Retinal pigment epithelial cell (primary cell): ENCODE data around the gene ARHGAP18.

Experiments used
- DNase-seq: peaks from one replicate; pipeline ENCODE4 v3.0.0-alpha.2; 2010; ENCODE audit warnings: low read depth
- H3K4me3 ChIP-seq: 2 replicates; pipeline ENCODE4 v1.5.1; 2011; ENCODE audit warnings: mild to moderate bottlenecking, low read length, control low read depth, moderate library complexity
- CTCF ChIP-seq: conservative IDR thresholded peaks from 2 replicates; pipeline ENCODE4 v1.5.1; 2011; ENCODE audit warnings: low read depth, low read length, control low read depth, inconsistent platforms

Gene ARHGAP18

DNA sequence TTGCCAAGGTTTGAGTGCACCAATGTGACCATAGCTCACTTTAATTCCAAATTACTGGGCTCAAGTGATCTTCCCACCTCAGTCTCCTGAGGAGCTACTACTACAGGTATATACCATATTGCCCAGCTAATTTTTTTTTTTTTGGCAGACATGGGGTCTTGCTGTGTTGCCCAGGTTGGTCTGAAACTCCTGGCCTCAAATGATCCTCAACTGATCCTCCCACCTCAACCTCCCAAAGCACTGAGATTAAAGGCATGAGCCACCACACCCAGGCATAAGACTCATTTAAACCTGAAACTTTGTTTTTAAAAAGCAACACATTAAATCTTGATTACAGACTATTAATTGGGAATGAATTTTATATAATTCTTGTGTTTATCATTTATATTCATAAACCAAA, 67.7 kb downstream of the ARHGAP18 start:
- no peak for DNase-seq
- no peak for TF ChIP-seq CTCF
- no peak overlapping the region for H3K4me3 ChIP-seq

DNA sequence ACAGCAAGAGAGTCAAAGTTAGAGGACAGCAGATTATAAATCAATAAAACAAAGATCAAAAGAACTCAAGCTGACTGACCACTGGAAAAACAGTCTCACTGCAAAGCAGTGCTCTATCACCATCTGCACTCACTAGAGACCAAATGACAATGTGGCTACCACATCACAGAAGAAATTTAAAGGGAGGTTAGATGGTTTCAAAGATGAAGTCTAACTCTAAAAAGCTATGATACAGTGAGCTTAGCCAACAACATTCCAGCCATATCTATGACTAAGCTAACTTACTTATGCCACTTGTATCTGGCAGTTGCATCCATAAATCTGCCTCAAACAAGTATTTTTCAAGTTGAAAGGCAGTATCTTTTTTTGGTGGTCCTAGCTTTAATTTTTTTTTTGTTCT, 68.6 kb downstream of the ARHGAP18 start:
- no peak for TF ChIP-seq CTCF
- H3K4me3 ChIP-seq: no peak overlapping the region
- no peak for DNase-seq

DNA sequence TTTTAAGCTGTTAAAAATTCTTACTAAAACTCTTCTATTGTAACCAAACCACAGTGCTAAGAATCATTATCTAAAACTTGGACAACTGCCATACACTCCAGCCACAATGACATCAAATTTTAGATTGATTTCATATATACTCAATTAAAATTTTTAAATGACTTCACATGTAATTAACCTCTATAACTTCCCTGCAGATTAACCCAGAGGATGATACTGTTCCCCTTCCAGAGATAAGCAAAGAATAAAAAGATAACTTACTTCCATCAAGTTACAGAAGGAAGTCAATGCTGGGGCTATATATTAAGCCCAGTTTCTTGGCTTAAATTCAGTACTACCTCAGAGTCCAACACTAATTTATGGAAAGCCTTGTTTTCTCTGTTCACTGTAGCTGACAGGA, 71.3 kb downstream of the ARHGAP18 start:
- no peak overlapping the region for H3K4me3 ChIP-seq
- TF ChIP-seq CTCF: no peak
- DNase-seq: no peak

DNA sequence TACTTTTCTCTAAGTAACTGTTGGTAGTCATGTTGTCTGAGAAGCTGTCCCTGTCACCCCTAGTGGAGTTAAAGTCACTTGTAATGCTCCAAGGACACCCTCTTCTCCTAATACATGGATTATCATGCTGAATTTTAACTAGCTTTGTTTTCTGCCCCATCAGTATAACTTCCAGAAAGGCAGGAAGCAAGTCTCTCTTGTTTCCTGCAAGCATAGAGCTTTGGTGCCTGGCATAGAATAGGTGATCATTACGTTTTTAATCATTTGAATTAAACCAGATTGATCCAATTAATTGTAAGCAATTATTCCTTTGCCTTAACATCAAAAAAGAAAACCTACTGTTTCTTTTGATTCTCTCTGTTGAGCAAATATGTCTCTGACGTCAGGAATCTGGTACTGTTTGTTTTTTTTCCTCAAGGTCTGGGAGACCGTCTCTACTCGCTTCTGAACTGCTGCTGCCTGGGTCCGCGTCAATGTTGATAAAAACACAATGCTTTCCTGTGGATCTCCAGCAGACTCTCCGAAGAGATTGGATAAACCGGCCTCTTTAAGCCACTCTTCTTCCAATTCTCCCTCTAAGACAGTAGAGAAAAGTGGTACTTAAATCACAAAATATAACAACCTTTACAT, 71.8 kb downstream of the ARHGAP18 start:
- H3K4me3 ChIP-seq: no peak overlapping the region
- TF ChIP-seq CTCF: no peak
- DNase-seq: no peak

DNA sequence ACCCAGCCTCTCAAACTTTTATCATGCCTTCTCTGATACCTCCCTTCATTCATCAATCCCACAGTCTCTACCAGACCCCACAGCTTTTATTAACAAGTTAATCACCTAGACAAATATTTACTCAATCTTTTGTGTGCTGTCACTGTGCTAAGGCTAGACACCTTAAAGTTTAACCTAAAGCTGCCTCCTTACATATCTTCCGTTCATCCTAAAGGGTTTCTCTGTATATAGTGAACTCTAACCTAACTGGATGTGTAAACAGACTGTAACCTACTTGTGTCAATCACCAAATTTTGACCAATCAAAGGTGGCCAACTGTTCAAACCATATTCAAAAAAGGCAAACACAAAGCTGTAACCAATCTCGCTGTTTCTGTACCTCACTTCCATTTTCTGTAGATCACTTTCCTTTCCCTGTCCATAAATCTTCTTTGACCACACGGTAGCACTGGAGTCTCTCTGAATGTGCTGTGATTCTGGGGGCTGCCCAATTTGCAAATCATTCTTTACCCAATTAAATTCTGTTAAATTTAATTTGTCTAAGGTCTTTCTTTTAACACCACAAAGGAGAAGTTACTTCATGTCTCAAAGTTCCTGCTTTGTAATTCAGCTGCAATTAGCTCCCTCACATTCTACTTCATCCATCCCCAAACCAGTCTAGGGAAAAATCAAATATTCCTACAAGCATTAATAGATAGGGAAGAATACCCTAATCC, 72.5 kb downstream of the ARHGAP18 start:
- H3K4me3 ChIP-seq: no peak overlapping the region
- no peak for DNase-seq
- no peak for TF ChIP-seq CTCF

DNA sequence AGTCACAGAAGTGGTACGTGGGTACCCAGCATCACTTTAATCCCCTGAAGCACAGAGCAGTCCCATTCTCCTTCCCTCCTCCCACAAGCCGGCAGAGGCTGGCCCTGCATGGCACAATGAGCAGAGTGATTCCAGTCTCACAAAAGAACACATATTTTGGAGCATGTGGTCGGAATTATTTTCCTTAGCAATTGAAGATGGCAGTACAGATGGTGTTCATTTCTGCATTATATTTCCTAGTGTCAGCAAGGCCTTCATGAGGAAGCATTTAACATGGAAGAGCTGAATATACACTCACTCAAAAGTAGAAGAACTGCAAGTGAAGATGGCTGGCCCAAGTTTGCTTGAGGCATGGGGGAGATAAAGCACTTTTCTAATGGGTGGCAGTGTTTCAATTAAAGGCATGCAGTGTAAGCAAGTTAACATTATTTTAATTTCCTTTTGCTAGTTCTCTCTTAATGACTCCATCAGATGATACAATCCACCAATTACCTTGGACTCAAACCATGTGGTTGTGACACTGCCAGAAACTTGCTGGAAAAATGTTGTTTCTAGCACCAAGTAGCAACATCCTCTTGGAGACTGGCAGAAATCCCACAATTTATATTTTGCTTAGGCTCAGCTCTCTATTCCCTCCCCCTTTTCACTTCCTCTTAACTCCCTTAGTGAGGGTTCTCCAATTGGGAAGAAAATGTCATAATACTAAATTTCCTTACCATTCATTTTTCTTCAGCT, 74.4 kb downstream of the ARHGAP18 start:
- H3K4me3 ChIP-seq: no peak overlapping the region
- no peak for DNase-seq
- no peak for TF ChIP-seq CTCF
